Neural progenitor cell (in vitro differentiated cells): ENCODE results near the gene PRSS12.

Source experiments
- EZH2 ChIP-seq: fragments of 200-600 bp; sonication (generic); IDR thresholded peaks from 2 replicates; pipeline ENCODE4 v1.6.1; 2017; ENCODE audit warnings: antibody characterized with exemption, mild to moderate bottlenecking, moderate library complexity
- EZH2phosphoT487 ChIP-seq: fragments of 200-600 bp; sonication (generic); IDR thresholded peaks from 2 replicates; pipeline ENCODE4 v1.6.1; 2017; ENCODE audit warnings: antibody characterized with exemption
- TF ChIP-seq, protein P1 (sequence below): fragments of 200-600 bp; sonication (generic); IDR thresholded peaks from 2 replicates; pipeline ENCODE4 v1.5.1; 2017; ENCODE audit warnings: antibody characterized with exemption, mild to moderate bottlenecking

DNA sequence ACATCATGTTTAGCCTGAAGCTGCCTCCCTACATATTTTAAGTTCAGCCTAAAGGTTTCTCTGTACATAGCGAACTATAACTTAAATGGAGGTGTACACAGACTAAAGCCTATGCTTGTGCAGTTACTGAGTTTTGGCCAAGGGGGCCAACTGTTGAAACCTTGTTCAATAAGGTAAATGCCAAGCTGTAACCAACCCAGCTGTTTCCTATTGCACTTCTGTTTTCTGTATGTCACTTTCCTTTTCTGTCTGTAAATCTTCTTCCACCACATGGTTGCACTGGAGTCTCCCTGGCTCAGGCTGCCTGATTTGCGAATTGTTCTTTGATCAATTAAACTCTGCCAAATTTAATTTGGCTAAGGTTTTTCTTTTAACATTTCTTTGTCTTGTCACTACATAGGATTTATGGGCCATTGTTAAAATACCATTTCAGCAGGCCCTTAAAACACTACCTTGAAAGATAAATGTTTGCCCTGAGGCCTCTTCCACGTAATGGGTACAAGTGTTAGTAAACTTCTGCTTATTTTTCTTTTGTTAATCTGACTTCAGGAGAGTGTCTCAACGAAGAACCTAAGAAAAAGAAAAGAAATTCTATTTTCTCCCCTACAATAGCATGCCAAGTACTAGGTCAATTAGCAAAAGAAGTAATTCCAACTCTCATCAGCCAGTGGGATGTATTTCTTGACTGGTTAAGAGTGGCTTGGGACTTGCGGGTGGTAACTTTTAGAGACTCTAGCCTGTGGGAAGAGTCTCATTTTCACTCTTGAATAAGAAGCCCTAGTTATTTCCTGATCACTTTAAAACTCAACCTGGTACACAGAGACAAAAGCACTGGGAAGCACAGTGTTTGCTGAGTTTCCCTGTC lies 45.7 kb upstream of the PRSS12 start:
- TF ChIP-seq EZH2phosphoT487 (no peak), EZH2 (no peak)
- TF ChIP-seq, protein P1, sequence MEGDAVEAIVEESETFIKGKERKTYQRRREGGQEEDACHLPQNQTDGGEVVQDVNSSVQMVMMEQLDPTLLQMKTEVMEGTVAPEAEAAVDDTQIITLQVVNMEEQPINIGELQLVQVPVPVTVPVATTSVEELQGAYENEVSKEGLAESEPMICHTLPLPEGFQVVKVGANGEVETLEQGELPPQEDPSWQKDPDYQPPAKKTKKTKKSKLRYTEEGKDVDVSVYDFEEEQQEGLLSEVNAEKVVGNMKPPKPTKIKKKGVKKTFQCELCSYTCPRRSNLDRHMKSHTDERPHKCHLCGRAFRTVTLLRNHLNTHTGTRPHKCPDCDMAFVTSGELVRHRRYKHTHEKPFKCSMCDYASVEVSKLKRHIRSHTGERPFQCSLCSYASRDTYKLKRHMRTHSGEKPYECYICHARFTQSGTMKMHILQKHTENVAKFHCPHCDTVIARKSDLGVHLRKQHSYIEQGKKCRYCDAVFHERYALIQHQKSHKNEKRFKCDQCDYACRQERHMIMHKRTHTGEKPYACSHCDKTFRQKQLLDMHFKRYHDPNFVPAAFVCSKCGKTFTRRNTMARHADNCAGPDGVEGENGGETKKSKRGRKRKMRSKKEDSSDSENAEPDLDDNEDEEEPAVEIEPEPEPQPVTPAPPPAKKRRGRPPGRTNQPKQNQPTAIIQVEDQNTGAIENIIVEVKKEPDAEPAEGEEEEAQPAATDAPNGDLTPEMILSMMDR, result no peak
